SK-N-MC (cell line): ENCODE results near the gene OR2M2.

Experiments
- DNase-seq: peaks from one replicate; pipeline ENCODE4 v3.0.0-alpha.2; 2011; ENCODE audit warnings: low read depth, low spot score
- H3K27ac ChIP-seq: fragments of 200-600 bp; sonication (generic); 2 replicates; pipeline ENCODE4 v1.5.1; 2016; ENCODE audit warnings: mixed run types
- H3K36me3 ChIP-seq: fragments of 200-600 bp; sonication (generic); 2 replicates; pipeline ENCODE4 v1.6.1; 2017; ENCODE audit warnings: antibody characterized with exemption, low read length, mixed read lengths; ENCODE audit not compliant: insufficient read depth
- H3K4me3 ChIP-seq: fragments of 200-600 bp; sonication (generic); 2 replicates; pipeline ENCODE4 v1.5.1; 2016
- H3K9ac ChIP-seq: fragments of 200-600 bp; sonication (generic); 2 replicates; pipeline ENCODE4 v1.8.0; 2017; ENCODE audit warnings: mixed run types, mixed read lengths; ENCODE audit not compliant: insufficient read length
- H3K9me3 ChIP-seq: fragments of 200-600 bp; sonication (generic); 2 replicates; pipeline ENCODE4 v1.6.1; 2017; ENCODE audit warnings: low read depth, mild to moderate bottlenecking, antibody characterized with exemption, low read length, moderate library complexity, mixed read lengths
- EZH2 ChIP-seq: fragments of 200-600 bp; sonication (generic); IDR thresholded peaks from one replicate; pipeline ENCODE4 v1.6.1; 2017; ENCODE audit warnings: antibody characterized with exemption
- FOXP2 ChIP-seq: optimal IDR thresholded peaks from 2 replicates; pipeline ENCODE3; 2011; ENCODE audit warnings: mild to moderate bottlenecking, moderate library complexity; ENCODE audit not compliant: insufficient read depth; ENCODE audit errors: extremely low read length, control extremely low read depth
- POLR2AphosphoS5 ChIP-seq: IDR thresholded peaks from 2 replicates; pipeline ENCODE4 v1.6.1; 2012; ENCODE audit warnings: mild to moderate bottlenecking, low read depth, low read length, borderline replicate concordance

Gene OR2M2

GRCh38 chr1:248225537-248225936 is 50.9 kb downstream of the OR2M2 start:
- DNase-seq: no peak
- Histone ChIP-seq H3K27ac (no peak overlapping the region), H3K36me3 (no peaks in the 10 kb centered on the region), H3K9ac (no peak overlapping the region), H3K9me3 (no peaks in the 10 kb centered on the region), H3K4me3 (no peak overlapping the region)
- TF ChIP-seq EZH2 (no peak), POLR2AphosphoS5 (no peak), FOXP2 (no peak)

GRCh38 chr1:248229360-248229908 is 54.8 kb downstream of the OR2M2 start:
- no peak overlapping the region for H3K27ac ChIP-seq
- H3K36me3 ChIP-seq: no peaks in the 10 kb centered on the region
- H3K9me3 ChIP-seq: no peaks in the 10 kb centered on the region
- no peak overlapping the region for H3K4me3 ChIP-seq
- DNase-seq: no peak
- no peak overlapping the region for H3K9ac ChIP-seq
- TF ChIP-seq POLR2AphosphoS5 (no peak), FOXP2 (no peak), EZH2 (no peak)
